ENCODE results near the gene CFL1. TPM values are rescaled to one million over a fixed set of nuclear protein-coding genes. Genes with fewer than 3 reads are reported as not detected.

The CFL1 gene
- total RNA-seq, 8 experiments from 2014 or later: 482 to 1,056 (median 733) TPM

DNA sequence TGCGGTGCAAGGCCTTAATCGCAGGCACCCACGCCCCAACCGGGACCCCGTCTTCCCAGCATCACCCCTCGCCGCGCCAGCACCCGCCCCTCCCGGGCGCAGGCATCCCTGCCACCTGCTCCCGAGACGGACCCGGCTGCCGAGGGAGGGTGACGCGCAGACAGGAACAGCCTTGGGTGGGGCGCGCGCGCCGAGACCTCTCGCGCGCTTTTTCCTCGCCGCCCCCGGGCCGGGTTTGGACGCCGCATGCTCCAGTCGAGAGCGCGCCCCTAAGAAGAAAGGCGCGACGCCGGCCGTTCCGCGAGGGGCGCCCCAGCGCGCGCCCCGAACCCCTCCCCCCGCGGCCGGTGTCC lies 504 bp downstream of the CFL1 start:
- peaks cover 6 to 12% of the 10 kb centered on the region in 2 donors for H3K4me1 ChIP-seq (replicated peaks in 1 of 2)
- peak overlapping the region; percentile 97 to 98 for H3K27ac ChIP-seq
- peak in 2 of 8 experiments; percentile 0 to 1 for ATAC-seq (replicated peaks in 6 of 8)
- in situ Hi-C loops (cut with MboI; ENCODE audit: low pct_unique_long_range_greater_than_20kb in 2 of 9, low sequenced_read_pairs in 9 of 9, unreplicated experiment in 9 of 9): no loop called here
- H3K4me3 ChIP-seq: peak overlapping the region; percentile 76 to 94 (median 88)
- no CpG with 5 or more reads among the region's 49 CpGs for WGBS, 10 experiments

DNA sequence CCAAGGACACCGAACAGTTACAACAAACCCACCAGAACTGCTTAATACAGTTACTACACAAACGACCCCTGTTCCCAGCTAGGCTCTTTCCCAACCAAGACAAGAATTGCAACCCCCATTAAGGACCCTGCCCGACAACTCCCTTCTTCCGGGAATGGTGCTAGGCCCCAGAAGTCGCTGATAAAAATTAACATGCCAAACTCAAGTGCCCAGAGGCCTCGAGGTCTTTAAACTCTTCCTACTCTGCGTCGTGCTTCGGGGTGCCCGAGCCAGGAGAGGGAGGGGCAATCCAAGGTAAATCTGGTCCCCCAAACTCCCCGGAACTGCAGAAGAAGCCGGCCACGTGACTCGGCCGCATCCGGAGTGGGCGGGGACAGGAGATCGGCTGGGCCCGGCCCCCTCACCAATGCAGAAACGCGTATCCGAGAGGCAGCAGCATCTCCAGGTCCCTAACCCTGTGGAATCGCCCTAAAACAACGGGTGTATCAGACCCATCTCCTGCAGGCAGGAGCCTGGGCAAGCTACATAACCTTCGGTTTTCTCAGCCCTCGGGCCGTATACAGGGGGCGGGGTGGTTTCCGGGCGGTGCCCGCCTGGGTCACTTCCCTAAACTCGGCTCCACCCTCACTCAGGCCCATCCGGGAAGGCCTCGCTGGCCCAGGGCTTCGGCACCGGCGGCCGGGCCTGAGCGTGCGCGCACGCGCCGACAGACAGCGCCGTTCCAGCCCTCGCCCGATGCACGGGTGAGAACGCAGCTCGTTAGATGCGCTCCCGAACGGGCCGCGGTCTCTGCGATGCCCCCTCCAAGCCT lies 1.1 kb downstream of the CFL1 start:
- in situ Hi-C loops (cut with MboI; ENCODE audit: low pct_unique_long_range_greater_than_20kb in 2 of 9, low sequenced_read_pairs in 9 of 9, unreplicated experiment in 9 of 9): no loop called here
- peak; percentile 0 to 7 (median 2) for ATAC-seq (replicated peaks in 6 of 8)
- peak overlapping the region; percentile 76 to 94 (median 88) for H3K4me3 ChIP-seq
- WGBS, 10 experiments: 0 to 5% (median 2%) methylated on average over 1 to 18 of the region's 57 CpGs; no CpG with 5 or more reads in 3 of the 10 experiments
- peak overlapping the region; percentile 97 to 98 for H3K27ac ChIP-seq
- peaks cover 6 to 12% of the 10 kb centered on the region in 2 donors for H3K4me1 ChIP-seq (replicated peaks in 1 of 2)

DNA sequence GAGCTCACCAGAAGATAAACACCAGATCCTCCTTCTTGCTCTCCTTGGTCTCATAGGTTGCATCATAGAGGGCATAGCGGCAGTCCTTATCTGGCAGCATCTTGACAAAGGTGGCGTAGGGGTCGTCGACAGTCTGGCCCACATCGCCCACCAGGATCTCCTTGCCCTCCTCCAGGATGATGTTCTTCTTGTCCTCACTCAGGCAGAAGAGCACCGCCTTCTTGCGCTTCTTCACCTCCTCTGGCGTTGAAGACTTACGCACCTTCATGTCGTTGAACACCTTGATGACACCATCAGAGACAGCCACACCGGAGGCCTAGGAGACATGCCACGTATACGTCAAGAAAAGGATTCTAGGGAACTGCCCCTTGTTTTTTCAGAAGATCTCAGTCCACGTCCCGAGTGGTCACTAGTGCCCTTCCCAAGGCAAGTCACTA lies 2.0 kb downstream of the CFL1 start:
- Histone ChIP-seq H3K4me1 (replicated peaks in 1 of 2) (peaks cover 0 to 6% of the 10 kb centered on the region in 2 donors), H3K4me3 (peak overlapping the region in 3 of 5 donors; percentile 76 to 92 (median 88)), H3K27ac (no peak overlapping the region)
- in situ Hi-C loops (cut with MboI; ENCODE audit: low pct_unique_long_range_greater_than_20kb in 2 of 9, low sequenced_read_pairs in 9 of 9, unreplicated experiment in 9 of 9): no loop called here
- no peak for ATAC-seq (replicated peaks in 6 of 8)
- 80 to 100% (median 97%) methylated on average over 1 to 6 of the region's 15 CpGs; no CpG with 5 or more reads in 3 of the 10 experiments for WGBS, 10 experiments

DNA sequence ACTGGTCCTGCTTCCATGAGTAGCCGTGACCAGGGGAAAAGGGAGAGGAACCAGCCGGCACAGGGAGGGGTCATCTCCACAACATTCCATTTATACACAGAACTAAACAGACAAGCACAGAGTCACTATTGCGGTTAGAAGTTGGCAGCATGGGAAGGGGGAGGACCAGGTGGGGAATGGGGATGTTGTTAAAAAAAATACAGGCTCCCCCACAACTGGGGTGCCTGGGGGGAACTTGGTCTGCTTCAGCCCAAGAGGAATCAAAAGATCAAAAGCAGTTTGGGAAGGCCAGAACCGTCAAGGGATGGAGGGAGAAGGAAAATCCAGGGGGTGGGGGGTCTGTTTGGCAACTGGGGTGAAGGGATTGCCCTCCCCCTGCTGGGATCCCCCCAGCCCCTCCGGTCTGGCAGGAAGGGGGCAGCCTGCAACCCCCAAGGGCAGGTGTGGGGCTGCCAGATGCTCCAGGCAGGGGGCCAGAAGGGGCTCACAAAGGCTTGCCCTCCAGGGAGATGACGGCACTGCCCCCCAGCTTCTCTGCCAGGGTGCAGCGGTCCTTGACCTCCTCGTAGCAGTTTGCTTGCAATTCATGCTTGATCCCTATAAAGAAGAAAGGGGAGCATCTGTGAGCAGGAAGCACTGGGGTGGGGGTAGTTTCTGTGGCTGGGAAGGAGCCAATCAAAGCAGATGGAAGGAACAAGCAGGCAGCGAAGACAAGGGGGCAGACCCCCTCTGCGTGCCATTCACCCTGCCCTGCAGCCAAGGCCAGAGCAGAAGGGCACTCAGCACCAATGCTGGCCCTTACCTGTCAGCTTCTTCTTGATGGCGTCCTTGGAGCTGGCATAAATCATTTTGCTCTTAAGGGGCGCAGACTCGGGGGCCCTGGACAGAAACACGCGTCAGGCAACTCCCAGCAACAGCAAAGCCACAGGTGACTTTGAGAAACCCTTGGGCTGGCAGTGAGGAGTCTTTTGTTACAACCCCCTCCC lies 2.8 kb downstream of the CFL1 start:
- H3K4me3 ChIP-seq: no peak overlapping the region
- ATAC-seq (replicated peaks in 6 of 8): no peak
- peaks cover 0 to 6% of the 10 kb centered on the region in 2 donors for H3K4me1 ChIP-seq (replicated peaks in 1 of 2)
- WGBS, 10 experiments: 80 to 100% (median 100%) methylated on average over 1 to 5 of the region's 15 CpGs
- H3K27ac ChIP-seq: no peak overlapping the region
- in situ Hi-C loops (cut with MboI; ENCODE audit: low pct_unique_long_range_greater_than_20kb in 2 of 9, low sequenced_read_pairs in 9 of 9, unreplicated experiment in 9 of 9): no loop called here

- in situ Hi-C loops (cut with MboI; ENCODE audit: low pct_unique_long_range_greater_than_20kb in 2 of 9, low sequenced_read_pairs in 9 of 9, unreplicated experiment in 9 of 9): no loop called here
- no peak overlapping the region for H3K27ac ChIP-seq
- ATAC-seq (replicated peaks in 6 of 8): no peak
- peaks cover 0 to 6% of the 10 kb centered on the region in 2 donors for H3K4me1 ChIP-seq (replicated peaks in 1 of 2)
- H3K4me3 ChIP-seq: no peak overlapping the region
- WGBS, 10 experiments: 93 to 100% (median 100%) methylated on average over 1 to 3 of the region's 4 CpGs; no CpG with 5 or more reads in 7 of the 10 experiments
Observed at GRCh38 chr11:65854161-65854592, 3.8 kb downstream of the CFL1 start.

- Histone ChIP-seq H3K4me3 (no peak overlapping the region), H3K27ac (no peak overlapping the region), H3K4me1 (replicated peaks in 1 of 2) (peaks cover 0 to 6% of the 10 kb centered on the region in 2 donors)
- in situ Hi-C loops (cut with MboI; ENCODE audit: low pct_unique_long_range_greater_than_20kb in 2 of 9, low sequenced_read_pairs in 9 of 9, unreplicated experiment in 9 of 9): no loop called here
- ATAC-seq (replicated peaks in 6 of 8): peak in 1 of 8 experiments; percentile 0
- 50 to 100% methylated on average over 1 to 3 of the region's 6 CpGs; no CpG with 5 or more reads in 8 of the 10 experiments for WGBS, 10 experiments
Observed at GRCh38 chr11:65853246-65853979, 4.6 kb downstream of the CFL1 start.

DNA sequence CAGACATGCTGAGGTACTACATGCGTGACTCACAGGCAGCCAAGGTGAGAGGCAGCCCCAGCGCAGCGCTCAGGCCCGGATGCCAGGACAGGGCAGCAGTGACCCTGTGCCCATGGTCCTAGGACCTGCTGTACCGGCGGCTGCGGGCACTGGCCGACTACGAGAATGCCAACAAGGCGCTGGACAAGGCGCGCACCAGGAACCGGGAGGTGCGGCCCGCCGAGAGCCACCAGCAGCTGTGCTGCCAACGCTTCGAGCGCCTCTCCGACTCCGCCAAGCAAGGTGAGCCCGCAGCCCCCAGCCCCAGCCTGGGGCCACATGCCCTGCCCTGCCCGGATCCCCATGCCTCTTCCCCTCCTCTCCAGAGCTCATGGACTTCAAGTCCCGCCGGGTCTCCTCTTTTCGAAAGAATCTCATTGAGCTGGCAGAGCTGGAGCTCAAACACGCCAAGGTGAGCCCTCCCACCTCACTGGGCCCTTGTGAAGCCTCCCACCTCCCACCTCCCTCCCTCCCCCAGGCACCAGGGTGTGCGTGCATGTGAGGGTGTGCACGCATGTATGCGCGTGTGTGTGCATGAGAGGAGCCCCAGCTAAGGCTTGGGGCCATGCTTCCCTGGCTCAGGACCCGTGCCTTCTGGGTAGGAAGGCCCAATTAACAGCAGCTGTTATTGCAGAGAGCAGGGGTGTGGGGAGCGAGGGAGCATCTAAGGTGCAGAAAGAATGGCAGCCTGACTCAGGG lies 5.3 kb downstream of the CFL1 start:
- no peak overlapping the region for H3K4me3 ChIP-seq
- WGBS, 10 experiments: 100% methylated on average over 1 to 5 of the region's 33 CpGs; no CpG with 5 or more reads in 8 of the 10 experiments
- H3K4me1 ChIP-seq (replicated peaks in 1 of 2): peaks cover 0 to 6% of the 10 kb centered on the region in 2 donors
- peak in 4 of 8 experiments; percentile 0 to 4 (median 2) for ATAC-seq (replicated peaks in 6 of 8)
- in situ Hi-C loops (cut with MboI; ENCODE audit: low pct_unique_long_range_greater_than_20kb in 2 of 9, low sequenced_read_pairs in 9 of 9, unreplicated experiment in 9 of 9): no loop called here
- H3K27ac ChIP-seq: no peak overlapping the region

DNA sequence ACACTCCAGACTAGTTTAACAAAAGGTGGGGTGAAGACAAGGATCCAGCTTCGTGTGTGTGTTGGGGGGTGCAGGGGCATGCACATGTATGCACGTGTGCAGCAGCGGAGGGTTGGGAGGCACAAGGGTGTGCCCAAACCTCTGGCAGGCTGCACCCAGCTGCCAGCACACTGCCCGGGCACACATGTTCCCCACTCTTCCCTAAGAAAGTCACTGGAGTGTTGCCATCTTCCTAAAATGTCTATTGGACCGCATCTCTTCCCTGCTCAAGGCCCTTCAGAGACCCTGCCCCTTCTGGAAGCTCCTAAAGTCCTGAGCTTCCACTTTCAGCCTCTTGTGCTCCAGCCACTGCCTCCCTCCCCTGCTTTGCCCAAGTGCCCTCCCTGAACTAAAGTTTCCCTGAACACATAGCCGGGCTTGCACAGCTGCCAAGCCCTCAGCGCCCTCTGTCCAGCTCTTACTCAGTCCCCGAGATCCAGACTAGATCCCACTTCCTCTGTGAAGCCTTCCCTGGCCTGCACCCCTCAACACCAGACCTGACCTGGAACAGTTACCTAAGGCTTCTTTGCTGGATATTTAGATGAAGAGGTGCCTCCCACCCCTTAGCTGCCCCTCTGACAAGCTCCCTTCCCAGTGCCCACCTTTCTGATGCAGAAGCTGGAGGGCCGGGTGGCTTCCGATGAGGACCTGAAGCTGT lies 6.0 kb downstream of the CFL1 start:
- ATAC-seq (replicated peaks in 6 of 8): peak in 2 of 8 experiments; percentile 1
- H3K4me1 ChIP-seq (replicated peaks in 1 of 2): peaks cover 0 to 6% of the 10 kb centered on the region in 2 donors
- 57 to 100% (median 76%) methylated on average over 1 to 6 of the region's 10 CpGs; no CpG with 5 or more reads in 2 of the 10 experiments for WGBS, 10 experiments
- H3K4me3 ChIP-seq: no peak overlapping the region
- no peak overlapping the region for H3K27ac ChIP-seq
- in situ Hi-C loops (cut with MboI; ENCODE audit: low pct_unique_long_range_greater_than_20kb in 2 of 9, low sequenced_read_pairs in 9 of 9, unreplicated experiment in 9 of 9): no loop called here

DNA sequence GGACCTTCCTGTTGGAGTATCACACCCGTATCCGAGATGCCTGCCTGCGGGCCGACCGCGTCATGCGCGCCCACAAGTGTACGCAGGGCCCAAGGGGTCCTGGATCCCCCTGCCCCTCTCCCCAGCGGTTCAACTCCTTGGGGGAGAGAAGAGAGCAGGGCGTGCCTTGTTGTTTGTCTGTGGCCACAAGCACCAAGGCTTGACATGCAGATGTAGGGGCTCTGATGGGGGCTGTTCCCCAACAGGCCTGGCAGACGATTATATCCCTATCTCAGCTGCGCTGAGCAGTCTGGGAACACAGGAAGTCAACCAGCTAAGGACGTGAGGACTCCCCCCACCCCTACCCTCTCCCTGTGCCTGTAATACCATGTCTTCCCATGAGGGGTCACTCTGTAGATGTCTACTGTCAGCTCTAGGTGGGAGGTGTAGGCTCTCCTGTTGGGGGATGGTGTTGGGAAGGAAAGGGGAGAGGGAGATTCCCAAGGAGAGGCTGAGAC lies 6.8 kb downstream of the CFL1 start:
- 80 to 98% (median 87%) methylated on average over 2 to 7 of the region's 14 CpGs; no CpG with 5 or more reads in 6 of the 10 experiments for WGBS, 10 experiments
- Histone ChIP-seq H3K27ac (no peak overlapping the region), H3K4me1 (replicated peaks in 1 of 2) (peaks cover 0 to 2% of the 10 kb centered on the region in 2 donors), H3K4me3 (no peak overlapping the region)
- peak in 7 of 8 experiments; percentile 5 to 12 (median 8) for ATAC-seq (replicated peaks in 6 of 8)
- in situ Hi-C loops (cut with MboI; ENCODE audit: low pct_unique_long_range_greater_than_20kb in 2 of 9, low sequenced_read_pairs in 9 of 9, unreplicated experiment in 9 of 9): no loop called here

GRCh38 chr11:65850217-65851082 lies 7.5 kb downstream of the CFL1 start:
- peak in 7 of 8 experiments; percentile 1 to 13 (median 7) for ATAC-seq (replicated peaks in 6 of 8)
- in situ Hi-C loops (cut with MboI; ENCODE audit: low pct_unique_long_range_greater_than_20kb in 2 of 9, low sequenced_read_pairs in 9 of 9, unreplicated experiment in 9 of 9): no loop called here
- Histone ChIP-seq H3K4me3 (no peak overlapping the region), H3K27ac (no peak overlapping the region), H3K4me1 (replicated peaks in 1 of 2) (no peaks in the 10 kb centered on the region)
- WGBS, 10 experiments: 60 to 96% (median 86%) methylated on average over 1 to 9 of the region's 20 CpGs; no CpG with 5 or more reads in 5 of the 10 experiments

All from motor neuron (in vitro differentiated cells).